GM18526 (cell line): Measurements from ENCODE around the gene CASP10.
A peak's percentile ranks its signal among the peaks of the same experiment; 100 is the strongest.

Experiments
- POLR2A ChIP-seq: IDR thresholded peaks from 3 replicates; pipeline ENCODE4 v1.6.1; 2011; ENCODE audit not compliant: insufficient read length; ENCODE audit errors: extremely low read depth

The CASP10 gene

GRCh38 chr2:201215963-201216362 is 33.0 kb downstream of the CASP10 start:
- TF ChIP-seq POLR2A = no peak

DNA sequence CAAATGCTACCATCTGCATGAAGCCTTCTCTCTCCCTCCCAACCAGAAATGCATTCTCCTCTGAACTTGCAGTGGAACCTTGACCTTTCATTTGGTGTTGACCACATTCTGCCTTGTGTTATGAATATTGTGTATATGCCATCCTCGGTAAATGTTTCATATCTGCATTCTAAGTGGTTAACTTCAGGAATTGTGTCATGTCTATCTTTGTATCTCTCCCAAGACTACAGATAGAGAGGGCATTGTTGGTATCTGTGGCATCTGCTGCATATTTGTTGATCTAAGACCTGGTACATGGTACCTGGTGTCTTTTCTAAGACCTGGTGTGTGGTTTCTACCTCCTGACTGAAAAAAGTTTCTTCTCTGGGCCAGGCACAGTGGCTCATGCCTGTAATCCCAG is 34.0 kb downstream of the CASP10 start:
- no peak for TF ChIP-seq POLR2A

DNA sequence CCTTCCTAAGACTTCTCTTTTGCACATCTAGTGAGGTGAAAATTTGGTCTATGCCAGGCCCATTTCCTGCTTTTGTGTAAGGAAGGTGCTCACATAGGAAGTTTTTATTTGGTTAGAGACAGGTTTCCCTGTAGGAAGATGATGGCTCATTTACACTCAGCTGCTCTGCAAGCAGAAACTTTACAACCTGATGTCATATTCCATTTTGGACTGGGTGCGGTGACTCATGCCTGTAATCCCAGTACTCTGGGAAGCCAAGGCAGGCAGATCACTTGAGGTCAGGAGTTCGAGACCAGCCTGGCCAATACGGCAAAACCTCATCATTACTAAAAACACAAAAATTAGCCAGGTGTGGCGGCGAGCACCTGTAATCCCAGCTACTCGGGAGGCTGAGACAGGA is 35.8 kb downstream of the CASP10 start:
- TF ChIP-seq POLR2A = no peak

- no peak for TF ChIP-seq POLR2A
These were observed 36.6 kb downstream of the CASP10 start for GRCh38 chr2:201219328-201220096.

GRCh38 chr2:201220102-201220570 is 37.2 kb downstream of the CASP10 start:
- no peak for TF ChIP-seq POLR2A

DNA sequence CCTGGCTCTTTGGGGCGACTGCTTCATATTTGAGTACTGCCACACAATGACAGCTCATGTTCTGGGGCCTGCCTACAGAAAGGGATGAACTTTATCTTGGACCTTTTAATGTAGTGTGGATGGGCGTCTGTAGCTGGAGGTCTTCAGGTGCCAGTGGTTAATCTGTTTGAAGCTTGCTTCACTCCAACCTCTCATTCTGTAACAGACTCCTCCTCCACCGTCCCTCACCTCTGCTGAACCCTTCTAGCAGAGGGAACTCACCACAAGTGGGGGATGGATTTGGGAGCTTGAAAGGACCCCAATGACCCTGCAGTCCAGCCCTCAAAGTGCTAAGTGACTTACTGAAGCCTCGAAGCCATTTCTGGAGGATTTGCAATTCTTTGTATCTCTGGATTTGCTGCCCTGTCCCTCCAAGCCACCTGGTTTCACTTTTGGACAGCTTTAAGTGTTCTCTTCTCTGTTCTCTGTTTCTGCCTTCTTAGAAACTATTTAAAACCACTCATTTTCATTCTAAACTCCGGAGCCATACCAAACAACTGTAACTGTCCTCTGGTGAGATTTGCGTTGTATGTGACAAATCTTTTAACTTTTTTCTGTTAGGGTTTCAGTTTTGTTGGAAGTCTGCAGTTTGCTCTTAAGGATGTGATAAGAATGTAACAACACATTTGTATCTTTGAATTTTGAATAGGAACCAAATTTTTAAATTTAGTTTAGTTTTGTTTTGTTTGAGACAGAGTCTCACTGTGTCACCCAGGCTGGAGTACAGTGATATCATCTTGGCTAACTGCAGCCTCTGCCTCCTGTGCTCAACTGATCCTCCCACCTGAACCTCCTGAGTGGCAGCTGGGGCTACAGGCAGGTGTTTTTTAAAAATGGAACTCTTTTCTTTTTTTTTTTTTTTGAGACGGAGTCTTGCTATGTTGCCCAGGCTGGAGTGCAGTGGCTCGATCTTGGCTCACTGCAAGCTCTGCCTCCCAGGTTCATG is 40.4 kb downstream of the CASP10 start:
- TF ChIP-seq POLR2A = no peak

DNA sequence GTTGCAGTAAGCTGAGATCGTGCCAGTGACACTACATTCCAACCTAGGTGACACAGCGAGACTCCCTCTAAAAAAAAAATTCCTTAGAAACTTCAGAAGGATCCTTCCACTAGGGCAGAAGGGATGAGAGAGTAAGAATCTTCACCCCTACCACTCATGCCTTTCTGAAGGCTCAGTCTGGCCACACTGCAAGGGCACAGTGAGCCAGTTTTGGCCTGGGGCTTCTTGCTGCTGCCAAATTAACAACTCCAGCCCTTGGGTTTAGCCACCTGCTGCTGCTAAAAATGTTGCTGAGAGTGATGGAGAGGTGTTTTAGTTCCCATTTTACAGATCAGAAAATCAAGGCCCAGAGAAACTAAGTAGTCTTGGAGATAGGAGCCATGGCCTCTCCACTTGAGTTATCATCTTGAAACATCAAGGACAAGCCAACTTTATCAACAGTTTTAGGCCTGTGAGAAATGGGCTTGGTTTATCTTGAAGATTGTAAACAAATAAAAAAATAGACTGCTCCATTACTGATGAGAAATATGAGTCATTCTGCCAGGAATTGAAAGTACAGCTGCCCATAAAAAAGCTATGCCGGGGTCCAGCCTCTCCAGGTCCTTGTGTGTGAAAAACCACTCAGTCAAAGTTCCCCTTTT is 45.5 kb downstream of the CASP10 start:
- TF ChIP-seq POLR2A = no peak

DNA sequence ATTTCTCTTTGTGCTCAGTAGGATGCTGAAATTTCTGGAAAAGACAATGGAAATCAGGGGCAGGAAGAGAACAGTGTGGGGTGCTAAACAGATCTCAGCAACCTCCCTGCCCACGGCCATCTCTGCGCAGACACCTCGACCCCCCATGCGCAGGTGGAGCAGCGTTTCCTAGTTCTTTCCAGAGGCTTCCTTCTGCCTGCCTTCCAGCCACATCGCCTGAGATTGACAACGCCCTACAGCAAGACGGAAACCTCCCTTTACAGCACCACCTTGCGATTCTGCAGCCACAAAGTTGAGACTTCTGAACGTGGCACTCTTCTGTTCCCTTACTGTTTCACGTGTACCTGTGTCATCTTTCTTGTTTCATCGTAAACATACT is 46.0 kb downstream of the CASP10 start:
- no peak for TF ChIP-seq POLR2A

DNA sequence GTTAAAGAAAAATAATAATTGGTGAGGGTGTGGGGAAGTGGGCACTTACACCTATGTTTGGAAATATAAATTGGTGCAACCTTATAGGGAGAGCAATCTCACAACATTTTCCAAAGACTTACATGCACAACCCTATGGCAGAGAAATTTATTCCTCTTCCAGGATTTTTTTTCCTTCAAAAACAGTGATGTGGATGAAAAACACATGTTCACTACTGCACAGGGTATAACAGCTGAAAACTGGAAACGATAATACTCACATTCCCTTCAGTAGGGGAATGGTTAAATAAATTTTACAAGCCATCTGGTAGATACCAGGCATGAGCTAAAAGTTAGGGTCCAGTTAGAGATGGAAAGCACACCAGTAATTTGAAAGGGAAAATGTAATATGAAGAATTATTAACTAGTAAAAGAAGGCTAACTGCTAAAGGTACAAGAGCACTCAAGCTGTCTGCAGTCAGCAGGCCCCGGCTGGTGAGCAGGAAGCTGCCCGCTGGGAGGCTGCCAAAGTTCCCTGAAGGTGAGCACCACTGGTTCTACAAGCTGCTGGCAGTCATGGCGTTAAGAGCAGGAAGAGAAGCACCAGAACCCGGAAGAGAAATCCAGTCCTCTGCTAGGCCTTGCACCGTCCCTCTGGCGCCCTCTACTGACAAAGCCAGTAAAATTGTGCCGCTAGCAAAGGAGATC is 49.0 kb downstream of the CASP10 start:
- peak; percentile 39 for TF ChIP-seq POLR2A

GRCh38 chr2:201232467-201232815 is 49.5 kb downstream of the CASP10 start:
- no peak for TF ChIP-seq POLR2A

DNA sequence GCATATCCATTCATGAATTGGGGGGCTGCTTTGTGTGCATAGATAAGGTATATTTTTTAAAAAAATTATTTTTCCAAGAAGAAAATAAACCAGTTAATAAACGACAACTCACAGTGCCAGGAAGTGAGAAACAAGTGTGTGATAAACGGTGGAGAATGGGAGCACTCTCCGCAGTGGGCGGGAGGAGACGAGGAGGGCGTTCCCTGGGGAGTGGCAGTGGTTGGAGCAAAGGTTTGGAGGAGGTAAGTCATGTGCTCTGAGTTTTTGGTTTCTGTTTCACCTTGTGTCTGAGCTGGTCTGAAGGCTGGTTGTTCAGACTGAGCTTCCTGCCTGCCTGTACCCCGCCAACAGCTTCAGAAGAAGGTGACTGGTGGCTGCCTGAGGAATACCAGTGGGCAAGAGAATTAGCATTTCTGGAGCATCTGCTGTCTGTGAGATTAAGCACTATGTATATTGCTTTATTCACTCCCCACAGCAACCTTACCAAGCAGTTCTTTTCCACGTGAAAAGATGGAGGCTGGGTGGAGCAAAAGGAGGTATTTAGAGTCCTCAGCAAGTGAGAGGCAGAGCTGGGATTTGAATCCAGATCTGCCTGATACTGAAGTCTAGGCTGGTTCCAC is 50.4 kb downstream of the CASP10 start:
- peak; percentile 73 for TF ChIP-seq POLR2A

GRCh38 chr2:201233812-201234662 is 51.1 kb downstream of the CASP10 start:
- TF ChIP-seq POLR2A = no peak

- no peak for TF ChIP-seq POLR2A
These were observed 51.8 kb downstream of the CASP10 start for GRCh38 chr2:201234663-201235135.
